Gastrocnemius medialis (tissue), 4 donors: ENCODE results near the gene BMPR1A.

Experiments
- CTCF ChIP-seq, 5 experiments: fragments of 450-650 bp in 3 of 5; fragments of 200-600 bp in 2 of 5; sonication (generic) in 2 of 5; IDR thresholded peaks in 4 of 5; conservative IDR thresholded peaks in 1 of 5; 1 replicate in 4 of 5; 2 replicates in 1 of 5; pipeline ENCODE4 v1.5.1; 2016 to 2019; ENCODE audit warnings: antibody characterized with exemption in 5 of 5, mild to moderate bottlenecking in 3 of 5, moderate library complexity in 3 of 5
- POLR2A ChIP-seq, 2 donors: fragments of 450-650 bp; IDR thresholded peaks; one replicate each; pipeline ENCODE4 v1.6.1; 2017; ENCODE audit warnings: antibody characterized with exemption in 2 of 2, mild to moderate bottlenecking in 2 of 2, moderate library complexity in 2 of 2

- TF ChIP-seq CTCF (IDR thresholded peaks at IDR 0.05 in 4 of 5, conservative IDR thresholded peaks at IDR 0.05 in 1 of 5): no peak
- TF ChIP-seq POLR2A (IDR thresholded peaks at IDR 0.05): no peak
Observed at GRCh38 chr10:86963341-86963919, 207.0 kb downstream of the BMPR1A start.
